Activated CD4-positive, alpha-beta T cell treated with anti-CD3 and anti-CD28 coated beads, Interleukin-2, Interleukin-4, amounts not matched to agents 100 ng/mL and 50 ng/mL, durations not matched to agents 16 hours and 8 hours (primary cell): ENCODE results near the gene SPATA6L.

Source experiments
- DNase-seq: peaks from one replicate; pipeline ENCODE4 v3.0.0-alpha.2; 2020; ENCODE audit warnings: low spot score

The SPATA6L gene

GRCh38 chr9:4630836-4631235, 35.4 kb downstream of the SPATA6L start:
- DNase-seq: no peak

GRCh38 chr9:4622016-4622415, 44.3 kb downstream of the SPATA6L start:
- DNase-seq: no peak

- DNase-seq: no peak
Measured at GRCh38 chr9:4620881-4621555, 45.3 kb downstream of the SPATA6L start.

- peak; percentile 5 for DNase-seq
Measured at GRCh38 chr9:4620057-4620765, 46.1 kb downstream of the SPATA6L start.

GRCh38 chr9:4618700-4619099, 47.6 kb downstream of the SPATA6L start:
- DNase-seq: no peak

- no peak for DNase-seq
Measured at GRCh38 chr9:4617752-4618151, 48.5 kb downstream of the SPATA6L start.

GRCh38 chr9:4615778-4616177, 50.5 kb downstream of the SPATA6L start:
- DNase-seq: no peak

GRCh38 chr9:4615251-4615650, 51.0 kb downstream of the SPATA6L start:
- no peak for DNase-seq

- DNase-seq: no peak
Measured at GRCh38 chr9:4614627-4615026, 51.7 kb downstream of the SPATA6L start.

GRCh38 chr9:4606033-4606432, 60.2 kb downstream of the SPATA6L start:
- DNase-seq: peak; percentile 3

- peak; percentile 77 for DNase-seq
Measured at GRCh38 chr9:4604678-4605095, 61.6 kb downstream of the SPATA6L start.

- DNase-seq: no peak
Measured at GRCh38 chr9:4603830-4604229, 62.5 kb downstream of the SPATA6L start.

GRCh38 chr9:4600368-4600767, 65.9 kb downstream of the SPATA6L start:
- DNase-seq: no peak

GRCh38 chr9:4596165-4596922, 69.9 kb downstream of the SPATA6L start:
- DNase-seq: peak; percentile 24

- DNase-seq: no peak
Measured at GRCh38 chr9:4594994-4595393, 71.3 kb downstream of the SPATA6L start.

- no peak for DNase-seq
Measured at GRCh38 chr9:4594545-4594944, 71.7 kb downstream of the SPATA6L start.

GRCh38 chr9:4592886-4593285, 73.4 kb downstream of the SPATA6L start:
- DNase-seq: no peak

- no peak for DNase-seq
Measured at GRCh38 chr9:4592295-4592694, 74.0 kb downstream of the SPATA6L start.

GRCh38 chr9:4591123-4591500, 75.2 kb downstream of the SPATA6L start:
- no peak for DNase-seq

- no peak for DNase-seq
Measured at GRCh38 chr9:4590430-4591122, 75.7 kb downstream of the SPATA6L start.

- no peak for DNase-seq
Measured at GRCh38 chr9:4588721-4589120, 77.6 kb downstream of the SPATA6L start.

GRCh38 chr9:4585135-4585534, 81.1 kb downstream of the SPATA6L start:
- DNase-seq: no peak
